ENCODE measurements around the gene GIPC3.

DNA sequence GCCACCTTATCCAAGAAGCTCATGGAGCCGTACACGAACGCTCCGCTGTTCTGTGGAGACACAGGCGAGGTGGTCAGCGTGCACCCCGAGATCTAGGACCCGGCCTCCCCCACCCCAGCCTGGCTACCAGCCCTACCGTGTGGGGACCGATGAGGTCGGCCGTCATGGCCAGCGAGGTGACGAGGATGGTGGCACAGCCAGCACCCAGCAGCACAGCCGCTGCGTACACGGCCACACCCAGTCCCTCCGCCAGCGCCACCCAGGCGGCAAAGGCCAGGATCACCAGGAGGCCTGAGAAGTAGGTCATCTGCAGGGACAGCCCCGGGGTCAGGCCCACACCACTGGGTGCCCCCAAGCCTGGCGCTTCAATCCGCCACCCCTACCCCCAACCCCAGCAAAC is 39.2 kb upstream of the GIPC3 start:
- TF ChIP-seq, protein P1, sequence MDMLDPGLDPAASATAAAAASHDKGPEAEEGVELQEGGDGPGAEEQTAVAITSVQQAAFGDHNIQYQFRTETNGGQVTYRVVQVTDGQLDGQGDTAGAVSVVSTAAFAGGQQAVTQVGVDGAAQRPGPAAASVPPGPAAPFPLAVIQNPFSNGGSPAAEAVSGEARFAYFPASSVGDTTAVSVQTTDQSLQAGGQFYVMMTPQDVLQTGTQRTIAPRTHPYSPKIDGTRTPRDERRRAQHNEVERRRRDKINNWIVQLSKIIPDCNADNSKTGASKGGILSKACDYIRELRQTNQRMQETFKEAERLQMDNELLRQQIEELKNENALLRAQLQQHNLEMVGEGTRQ (IDR thresholded peaks at IDR 0.05) = no peak
- TF ChIP-seq, protein P2, sequence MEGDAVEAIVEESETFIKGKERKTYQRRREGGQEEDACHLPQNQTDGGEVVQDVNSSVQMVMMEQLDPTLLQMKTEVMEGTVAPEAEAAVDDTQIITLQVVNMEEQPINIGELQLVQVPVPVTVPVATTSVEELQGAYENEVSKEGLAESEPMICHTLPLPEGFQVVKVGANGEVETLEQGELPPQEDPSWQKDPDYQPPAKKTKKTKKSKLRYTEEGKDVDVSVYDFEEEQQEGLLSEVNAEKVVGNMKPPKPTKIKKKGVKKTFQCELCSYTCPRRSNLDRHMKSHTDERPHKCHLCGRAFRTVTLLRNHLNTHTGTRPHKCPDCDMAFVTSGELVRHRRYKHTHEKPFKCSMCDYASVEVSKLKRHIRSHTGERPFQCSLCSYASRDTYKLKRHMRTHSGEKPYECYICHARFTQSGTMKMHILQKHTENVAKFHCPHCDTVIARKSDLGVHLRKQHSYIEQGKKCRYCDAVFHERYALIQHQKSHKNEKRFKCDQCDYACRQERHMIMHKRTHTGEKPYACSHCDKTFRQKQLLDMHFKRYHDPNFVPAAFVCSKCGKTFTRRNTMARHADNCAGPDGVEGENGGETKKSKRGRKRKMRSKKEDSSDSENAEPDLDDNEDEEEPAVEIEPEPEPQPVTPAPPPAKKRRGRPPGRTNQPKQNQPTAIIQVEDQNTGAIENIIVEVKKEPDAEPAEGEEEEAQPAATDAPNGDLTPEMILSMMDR (IDR thresholded peaks at IDR 0.05) = no peak
- no peak for TF ChIP-seq BHLHE40 (IDR thresholded peaks at IDR 0.05; ENCODE audit: low read depth, low read length)
- TF ChIP-seq RAD21 (conservative IDR thresholded peaks at IDR 0.05 in 1 of 2, IDR thresholded peaks at IDR 0.05 in 1 of 2) = no peak
- no peak for TF ChIP-seq TP53 (CRISPR knock-in tag; IDR thresholded peaks at IDR 0.05)
